ENCODE measurements around the gene LBR.
"Not testable (repeated sequence)": the region's sequence is repeated elsewhere in the genome, so short reads cannot be mapped to it uniquely, and the experiment has no call there.

Gene LBR

GRCh38 chr1:225427235-225428067 lies at the start of gene LBR:
LBR (minus strand) TSS chr1:225428038; CDS start chr1:225424075, 3,963 bp downstream.
- no peak for DNase-seq

GRCh38 chr1:225477296-225477911 lies 49.6 kb upstream of the LBR start:
- DNase-seq, result no peak

GRCh38 chr1:225476538-225476988 lies 48.7 kb upstream of the LBR start:
- no peak for DNase-seq

- DNase-seq, result no peak
Observed at GRCh38 chr1:225476100-225476511, 48.3 kb upstream of the LBR start.

GRCh38 chr1:225474986-225475820 lies 47.4 kb upstream of the LBR start:
- DNase-seq, result peak; percentile 63

- no peak for DNase-seq
Observed at GRCh38 chr1:225474439-225474985, 46.7 kb upstream of the LBR start.

GRCh38 chr1:225473676-225474438 lies 46.0 kb upstream of the LBR start:
- DNase-seq, result not testable (repeated sequence)

GRCh38 chr1:225473266-225473665 lies 45.4 kb upstream of the LBR start:
- DNase-seq, result peak; percentile 50

- DNase-seq, result no peak
Observed at GRCh38 chr1:225471453-225472301, 43.8 kb upstream of the LBR start.

- DNase-seq, result no peak
Observed at GRCh38 chr1:225471109-225471452, 43.2 kb upstream of the LBR start.

GRCh38 chr1:225470211-225471108 lies 42.6 kb upstream of the LBR start:
- no peak for DNase-seq

GRCh38 chr1:225469051-225469450 lies 41.2 kb upstream of the LBR start:
- DNase-seq, result no peak

GRCh38 chr1:225468270-225469020 lies 40.6 kb upstream of the LBR start:
- DNase-seq, result no peak

GRCh38 chr1:225467193-225468020 lies 39.6 kb upstream of the LBR start:
- DNase-seq, result peak; percentile 88

- no peak for DNase-seq
Observed at GRCh38 chr1:225466848-225467192, 39.0 kb upstream of the LBR start.

GRCh38 chr1:225465793-225466517 lies 38.1 kb upstream of the LBR start:
- no peak for DNase-seq

- no peak for DNase-seq
Observed at GRCh38 chr1:225464851-225465792, 37.3 kb upstream of the LBR start.
